Natural killer cell (primary cell): ENCODE data around the gene SPDYC. TPM values are rescaled to one million over a fixed set of nuclear protein-coding genes. Genes with fewer than 3 reads are reported as not detected.

Experiments
- ATAC-seq, 3 donors: fragments of 150-1000 bp in 2 of 3; fragments of 200-7000 bp in 1 of 3; cut with Tn5 transposase; 1 replicate in 1 of 3; 2 replicates in 2 of 3; pipeline ENCODE4 v1.10.0; 2021; ENCODE audit warnings: mild to moderate bottlenecking in 2 of 3, moderate library complexity in 2 of 3
- DNase-seq, 2 donors: peaks; one replicate each; pipeline versions ENCODE4 v3.0.0 to v3.0.0-alpha.2; 2013 to 2021; ENCODE audit warnings: mixed read lengths in 1 of 2
- H3K27ac ChIP-seq: one replicate; pipeline ENCODE4 v1.5.1; 2013; ENCODE audit warnings: mild to moderate bottlenecking, low read length
- H3K27me3 ChIP-seq: one replicate; pipeline ENCODE4 v1.6.1; 2013; ENCODE audit warnings: low read length; ENCODE audit not compliant: control insufficient read depth, insufficient read depth
- H3K36me3 ChIP-seq: one replicate; pipeline ENCODE4 v1.6.1; 2013; ENCODE audit warnings: low read length; ENCODE audit not compliant: control insufficient read depth, insufficient read depth
- H3K4me1 ChIP-seq: one replicate; pipeline ENCODE4 v1.6.1; 2013; ENCODE audit warnings: low read length; ENCODE audit not compliant: control insufficient read depth, insufficient read depth
- H3K4me3 ChIP-seq: one replicate; pipeline ENCODE4 v1.5.1; 2013; ENCODE audit warnings: low read length
- H3K9me3 ChIP-seq: one replicate; pipeline ENCODE4 v1.6.1; 2013; ENCODE audit warnings: low read length; ENCODE audit not compliant: control insufficient read depth, insufficient read depth
- H3K27ac Mint-ChIP-seq, 2 donors: one replicate each; pipeline ENCODE4 v1.8.0; 2022; ENCODE audit warnings: mild to moderate bottlenecking in 2 of 2, mixed read lengths in 2 of 2, moderate library complexity in 1 of 2
- H3K27me3 Mint-ChIP-seq, 2 donors: one replicate each; pipeline ENCODE4 v1.8.0; 2022; ENCODE audit warnings: low read depth in 2 of 2, mixed read lengths in 2 of 2
- H3K36me3 Mint-ChIP-seq: one replicate; pipeline ENCODE4 v1.8.0; 2022; ENCODE audit warnings: mixed read lengths
- H3K4me1 Mint-ChIP-seq, 2 donors: one replicate each; pipeline ENCODE4 v1.8.0; 2022; ENCODE audit warnings: mixed read lengths in 2 of 2
- H3K4me3 Mint-ChIP-seq: one replicate; pipeline ENCODE4 v1.8.0; 2022; ENCODE audit warnings: mild to moderate bottlenecking, moderate library complexity, mixed read lengths
- H3K9me3 Mint-ChIP-seq, 2 donors: one replicate each; pipeline ENCODE4 v1.8.0; 2022; ENCODE audit warnings: mixed read lengths in 2 of 2
- CTCF ChIP-seq: fragments of 200-600 bp; IDR thresholded peaks from one replicate; pipeline ENCODE4 v1.8.0; 2022; ENCODE audit warnings: antibody characterized with exemption
- WGBS: methylation state at CpG from one replicate; pipeline ENCODE4 v1.1.7; 2013; ENCODE audit warnings: missing lambda C conversion rate; ENCODE audit not compliant: insufficient coverage; 5-methylcytosine and 5-hydroxymethylcytosine counted together
- intact Hi-C: fragments of 100-400 bp; cut with micrococcal nuclease; formaldehyde crosslinking; loops from one replicate; pipeline ENCODE4 v1.14.2; 2022
- total RNA-seq, 4 donors: library from RNA; stranded (reverse); fragments of 120-200 nt in 1 of 4; gene quantifications; one replicate each; pipeline versions ENCODE4 v1.2.3 to v1.2.4, GENCODE V29; 2013 to 2022

Gene SPDYC
- total RNA-seq, 3 donors from 2014 or later (not counting 1 experiment from before 2014, with no cell fraction given), result not detected

GRCh38 chr11:65151331-65151899 is 18.6 kb upstream of the SPDYC start:
- H3K27ac ChIP-seq, result no peak overlapping the region
- Mint-ChIP-seq H3K4me3 (no peak overlapping the region), H3K4me1 (no peaks in the 10 kb centered on the region), H3K27me3 (peaks cover 2 to 7% of the 10 kb centered on the region in 2 donors), H3K27ac (no peak overlapping the region), H3K36me3 (no peaks in the 10 kb centered on the region), H3K9me3 (no peaks in the 10 kb centered on the region)
- WGBS, result 51% methylated on average over 3 of the region's 3 CpGs
- no peaks in the 10 kb centered on the region for H3K27me3 ChIP-seq
- no peak overlapping the region for H3K4me3 ChIP-seq
- H3K4me1 ChIP-seq, result no peaks in the 10 kb centered on the region
- no peak for TF ChIP-seq CTCF
- ATAC-seq (no peak), DNase-seq (no peak)
- intact Hi-C loops, result no loop called here
- H3K9me3 ChIP-seq, result no peaks in the 10 kb centered on the region
- H3K36me3 ChIP-seq, result no peaks in the 10 kb centered on the region

- DNase-seq (no peak), ATAC-seq (no peak)
- Mint-ChIP-seq H3K4me1 (no peaks in the 10 kb centered on the region), H3K27me3 (peaks cover 2 to 7% of the 10 kb centered on the region in 2 donors), H3K27ac (no peak overlapping the region), H3K9me3 (no peaks in the 10 kb centered on the region), H3K36me3 (no peaks in the 10 kb centered on the region), H3K4me3 (no peak overlapping the region)
- Histone ChIP-seq H3K9me3 (no peaks in the 10 kb centered on the region), H3K27ac (no peak overlapping the region), H3K4me1 (no peaks in the 10 kb centered on the region), H3K4me3 (no peak overlapping the region), H3K36me3 (no peaks in the 10 kb centered on the region), H3K27me3 (no peaks in the 10 kb centered on the region)
- TF ChIP-seq CTCF, result no peak
- WGBS, result 57% methylated on average over 2 of the region's 2 CpGs
- intact Hi-C loops, result no loop called here
Observed at GRCh38 chr11:65152122-65152521, 17.9 kb upstream of the SPDYC start.

GRCh38 chr11:65156256-65156655 is 13.8 kb upstream of the SPDYC start:
- no peaks in the 10 kb centered on the region for H3K4me1 Mint-ChIP-seq
- H3K27me3 Mint-ChIP-seq, result peaks cover 0 to 4% of the 10 kb centered on the region in 2 donors
- Histone ChIP-seq H3K4me1 (no peaks in the 10 kb centered on the region), H3K36me3 (no peaks in the 10 kb centered on the region), H3K27ac (no peak overlapping the region), H3K9me3 (no peaks in the 10 kb centered on the region), H3K4me3 (no peak overlapping the region), H3K27me3 (no peaks in the 10 kb centered on the region)
- DNase-seq, result no peak
- TF ChIP-seq CTCF, result no peak
- H3K27ac Mint-ChIP-seq, result no peak overlapping the region
- H3K9me3 Mint-ChIP-seq, result no peaks in the 10 kb centered on the region
- ATAC-seq, result no peak
- intact Hi-C loops, result no loop called here
- no peaks in the 10 kb centered on the region for H3K36me3 Mint-ChIP-seq
- 82% methylated on average over 2 of the region's 3 CpGs for WGBS
- H3K4me3 Mint-ChIP-seq, result no peak overlapping the region

- 91% methylated on average over 3 of the region's 3 CpGs for WGBS
- intact Hi-C loops, result no loop called here
- Histone ChIP-seq H3K36me3 (no peaks in the 10 kb centered on the region), H3K4me1 (no peaks in the 10 kb centered on the region), H3K9me3 (no peaks in the 10 kb centered on the region), H3K27me3 (no peaks in the 10 kb centered on the region), H3K27ac (no peak overlapping the region), H3K4me3 (no peak overlapping the region)
- DNase-seq, result no peak
- no peaks in the 10 kb centered on the region for H3K36me3 Mint-ChIP-seq
- H3K9me3 Mint-ChIP-seq, result no peaks in the 10 kb centered on the region
- no peaks in the 10 kb centered on the region for H3K4me1 Mint-ChIP-seq
- no peak overlapping the region for H3K27ac Mint-ChIP-seq
- peaks cover 0 to 4% of the 10 kb centered on the region in 2 donors for H3K27me3 Mint-ChIP-seq
- ATAC-seq, result no peak
- TF ChIP-seq CTCF, result no peak
- H3K4me3 Mint-ChIP-seq, result no peak overlapping the region
Observed at GRCh38 chr11:65156926-65157325, 13.1 kb upstream of the SPDYC start.
